ENCODE measurements around the gene IQSEC1.

DNA sequence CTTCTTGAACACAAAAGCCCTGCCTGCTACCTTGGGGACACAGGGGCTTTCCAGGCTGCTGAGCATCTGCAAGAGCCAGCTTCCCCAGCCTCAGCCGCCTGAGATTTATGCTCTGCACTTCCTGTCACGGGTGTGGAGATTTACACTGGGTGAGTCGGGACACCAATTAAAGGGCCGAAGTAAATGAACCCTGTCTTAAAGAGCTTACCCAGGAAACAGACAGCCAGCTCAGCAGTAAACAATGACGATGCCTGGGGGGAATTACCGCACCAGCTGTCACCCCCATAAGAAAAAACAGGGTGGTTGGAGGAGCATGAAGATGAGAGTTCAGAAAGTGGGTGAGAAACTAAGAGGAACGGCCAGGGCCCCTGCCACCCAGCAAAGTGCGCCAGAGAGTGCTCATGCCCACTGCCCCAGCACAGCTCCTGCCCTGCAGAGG is 37.5 kb upstream of the IQSEC1 start:
- TF ChIP-seq, protein P1, sequence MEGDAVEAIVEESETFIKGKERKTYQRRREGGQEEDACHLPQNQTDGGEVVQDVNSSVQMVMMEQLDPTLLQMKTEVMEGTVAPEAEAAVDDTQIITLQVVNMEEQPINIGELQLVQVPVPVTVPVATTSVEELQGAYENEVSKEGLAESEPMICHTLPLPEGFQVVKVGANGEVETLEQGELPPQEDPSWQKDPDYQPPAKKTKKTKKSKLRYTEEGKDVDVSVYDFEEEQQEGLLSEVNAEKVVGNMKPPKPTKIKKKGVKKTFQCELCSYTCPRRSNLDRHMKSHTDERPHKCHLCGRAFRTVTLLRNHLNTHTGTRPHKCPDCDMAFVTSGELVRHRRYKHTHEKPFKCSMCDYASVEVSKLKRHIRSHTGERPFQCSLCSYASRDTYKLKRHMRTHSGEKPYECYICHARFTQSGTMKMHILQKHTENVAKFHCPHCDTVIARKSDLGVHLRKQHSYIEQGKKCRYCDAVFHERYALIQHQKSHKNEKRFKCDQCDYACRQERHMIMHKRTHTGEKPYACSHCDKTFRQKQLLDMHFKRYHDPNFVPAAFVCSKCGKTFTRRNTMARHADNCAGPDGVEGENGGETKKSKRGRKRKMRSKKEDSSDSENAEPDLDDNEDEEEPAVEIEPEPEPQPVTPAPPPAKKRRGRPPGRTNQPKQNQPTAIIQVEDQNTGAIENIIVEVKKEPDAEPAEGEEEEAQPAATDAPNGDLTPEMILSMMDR (IDR thresholded peaks at IDR 0.05) = no peak
- TF ChIP-seq EP300 (IDR thresholded peaks at IDR 0.05) (no peak), POLR2A (IDR thresholded peaks at IDR 0.05; ENCODE audit: low read depth) (no peak)
